Esophagus (tissue), 2 donors: ENCODE measurements around the gene C2CD2. TPM values are rescaled to one million over a fixed set of nuclear protein-coding genes. Genes with fewer than 3 reads are reported as not detected.

Experiments used
- H3K27ac ChIP-seq, 2 donors: one replicate each; pipeline ENCODE4 v1.5.1; 2013; ENCODE audit warnings: low read depth in 2 of 2, mild to moderate bottlenecking in 2 of 2, inconsistent platforms in 1 of 2, low read length in 1 of 2, moderate library complexity in 1 of 2
- H3K27me3 ChIP-seq, 2 donors: one replicate each; pipeline ENCODE4 v1.6.1; 2013; ENCODE audit warnings: low read length in 2 of 2, control low read depth in 1 of 2, mild to moderate bottlenecking in 1 of 2; ENCODE audit not compliant: insufficient read depth in 2 of 2, control insufficient read depth in 1 of 2
- H3K36me3 ChIP-seq, 2 donors: one replicate each; pipeline ENCODE4 v1.6.1; 2013; ENCODE audit warnings: low read length in 1 of 2; ENCODE audit not compliant: control insufficient read depth in 2 of 2, insufficient read depth in 2 of 2
- H3K4me1 ChIP-seq, 2 donors: one replicate each; pipeline ENCODE4 v1.6.1; 2013; ENCODE audit warnings: low read length in 1 of 2; ENCODE audit not compliant: control insufficient read depth in 2 of 2, insufficient read depth in 2 of 2
- H3K4me3 ChIP-seq, 2 donors: one replicate each; pipeline ENCODE4 v1.5.1; 2013; ENCODE audit warnings: low read length in 2 of 2, mild to moderate bottlenecking in 2 of 2, low read depth in 1 of 2, moderate library complexity in 1 of 2
- H3K9me3 ChIP-seq, 2 donors: one replicate each; pipeline ENCODE4 v1.6.1; 2013; ENCODE audit warnings: mild to moderate bottlenecking in 2 of 2, low read depth in 1 of 2, low read length in 1 of 2, moderate library complexity in 1 of 2; ENCODE audit not compliant: control insufficient read depth in 2 of 2, insufficient read depth in 1 of 2
- WGBS, 2 donors: extraction: QIAGEN DNeasy Blood & Tissue Kit; methylation state at CpG; one replicate each; pipeline ENCODE4 v1.1.7; 2013; 5-methylcytosine and 5-hydroxymethylcytosine counted together
- polyA plus RNA-seq, 2 donors: library from polyadenylated mRNA; stranded (reverse); fragments of 200-250 nt; gene quantifications; one replicate each; pipeline ENCODE4 v1.2.3, GENCODE V29; 2013
- donor health status: healthy with polysubstance abuse.
- donor health status: Bipolar disorder and iron deficiency.

C2CD2 gene
- polyA plus RNA-seq, 2 donors: 7.9 to 11.0 TPM

GRCh38 chr21:41848958-41849580 is 104.7 kb downstream of the C2CD2 start:
- WGBS, 2 donors: 88 to 89% methylated on average over 15 of the region's 15 CpGs
- Histone ChIP-seq H3K27me3 (no peaks in the 10 kb centered on the region), H3K9me3 (no peaks in the 10 kb centered on the region), H3K4me3 (no peak overlapping the region), H3K36me3 (peaks cover 0 to 17% of the 10 kb centered on the region in 2 donors), H3K27ac (no peak overlapping the region), H3K4me1 (no peaks in the 10 kb centered on the region)

- H3K27ac ChIP-seq: no peak overlapping the region
- WGBS, 2 donors: 77 to 80% methylated on average over 8 of the region's 8 CpGs
- H3K27me3 ChIP-seq: no peaks in the 10 kb centered on the region
- H3K4me1 ChIP-seq: no peaks in the 10 kb centered on the region
- no peaks in the 10 kb centered on the region for H3K9me3 ChIP-seq
- peaks cover under 1 to 16% of the 10 kb centered on the region in 2 donors for H3K36me3 ChIP-seq
- H3K4me3 ChIP-seq: no peak overlapping the region
Measured at GRCh38 chr21:41848533-41848932, 105.3 kb downstream of the C2CD2 start.

GRCh38 chr21:41847066-41847804 is 106.6 kb downstream of the C2CD2 start:
- Histone ChIP-seq H3K4me3 (no peak overlapping the region), H3K27me3 (no peaks in the 10 kb centered on the region), H3K9me3 (no peaks in the 10 kb centered on the region), H3K4me1 (no peaks in the 10 kb centered on the region), H3K36me3 (peaks cover 3 to 14% of the 10 kb centered on the region in 2 donors), H3K27ac (no peak overlapping the region)
- WGBS, 2 donors: 81 to 86% methylated on average over 21 of the region's 21 CpGs

GRCh38 chr21:41846536-41846935 is 107.3 kb downstream of the C2CD2 start:
- no peaks in the 10 kb centered on the region for H3K9me3 ChIP-seq
- H3K27me3 ChIP-seq: no peaks in the 10 kb centered on the region
- no peak overlapping the region for H3K4me3 ChIP-seq
- H3K27ac ChIP-seq: no peak overlapping the region
- peaks cover 3 to 14% of the 10 kb centered on the region in 2 donors for H3K36me3 ChIP-seq
- 86 to 91% methylated on average over 7 of the region's 7 CpGs for WGBS, 2 donors
- H3K4me1 ChIP-seq: no peaks in the 10 kb centered on the region

GRCh38 chr21:41846033-41846317 is 107.8 kb downstream of the C2CD2 start:
- Histone ChIP-seq H3K27ac (no peak overlapping the region), H3K9me3 (no peaks in the 10 kb centered on the region), H3K36me3 (peaks cover 3 to 11% of the 10 kb centered on the region in 2 donors), H3K4me3 (no peak overlapping the region), H3K27me3 (no peaks in the 10 kb centered on the region), H3K4me1 (no peaks in the 10 kb centered on the region)
- WGBS, 2 donors: 82 to 85% methylated on average over 6 of the region's 6 CpGs

- no peak overlapping the region for H3K27ac ChIP-seq
- no peaks in the 10 kb centered on the region for H3K4me1 ChIP-seq
- H3K27me3 ChIP-seq: no peaks in the 10 kb centered on the region
- H3K9me3 ChIP-seq: no peaks in the 10 kb centered on the region
- 87 to 89% methylated on average over 21 of the region's 21 CpGs for WGBS, 2 donors
- H3K4me3 ChIP-seq: no peak overlapping the region
- H3K36me3 ChIP-seq: peaks cover 3 to 10% of the 10 kb centered on the region in 2 donors
Measured at GRCh38 chr21:41845310-41846032, 108.3 kb downstream of the C2CD2 start.

- H3K36me3 ChIP-seq: peaks cover 3 to 12% of the 10 kb centered on the region in 2 donors
- H3K9me3 ChIP-seq: no peaks in the 10 kb centered on the region
- WGBS, 2 donors: 91 to 95% methylated on average over 2 of the region's 2 CpGs
- no peaks in the 10 kb centered on the region for H3K27me3 ChIP-seq
- no peaks in the 10 kb centered on the region for H3K4me1 ChIP-seq
- no peak overlapping the region for H3K4me3 ChIP-seq
- H3K27ac ChIP-seq: no peak overlapping the region
Measured at GRCh38 chr21:41843584-41843983, 110.2 kb downstream of the C2CD2 start.

- Histone ChIP-seq H3K4me3 (no peak overlapping the region), H3K4me1 (no peaks in the 10 kb centered on the region), H3K27me3 (no peaks in the 10 kb centered on the region), H3K9me3 (no peaks in the 10 kb centered on the region), H3K27ac (no peak overlapping the region), H3K36me3 (peaks cover 3 to 22% of the 10 kb centered on the region in 2 donors)
- 98 to 99% methylated on average over 1 of the region's 1 CpG for WGBS, 2 donors
Measured at GRCh38 chr21:41840880-41841279, 112.9 kb downstream of the C2CD2 start.

GRCh38 chr21:41839387-41840000 is 114.3 kb downstream of the C2CD2 start:
- Histone ChIP-seq H3K27me3 (no peaks in the 10 kb centered on the region), H3K36me3 (peaks cover 3 to 34% of the 10 kb centered on the region in 2 donors), H3K27ac (no peak overlapping the region), H3K9me3 (no peaks in the 10 kb centered on the region), H3K4me3 (no peak overlapping the region), H3K4me1 (no peaks in the 10 kb centered on the region)
- WGBS, 2 donors: 92 to 94% methylated on average over 21 of the region's 21 CpGs
